Bronchus fibroblast of lung (primary cell): Measurements from ENCODE around the gene OGFR. TPM values are rescaled to one million over a fixed set of nuclear protein-coding genes. Genes with fewer than 3 reads are reported as not detected.

Experiments used
- total RNA-seq: library from RNA; depleted of rRNA; stranded (reverse); fragments of >200 nt; gene quantifications from 2 replicates; pipeline ENCODE4 v1.2.3, GENCODE V29; 2015

OGFR gene, protein sequence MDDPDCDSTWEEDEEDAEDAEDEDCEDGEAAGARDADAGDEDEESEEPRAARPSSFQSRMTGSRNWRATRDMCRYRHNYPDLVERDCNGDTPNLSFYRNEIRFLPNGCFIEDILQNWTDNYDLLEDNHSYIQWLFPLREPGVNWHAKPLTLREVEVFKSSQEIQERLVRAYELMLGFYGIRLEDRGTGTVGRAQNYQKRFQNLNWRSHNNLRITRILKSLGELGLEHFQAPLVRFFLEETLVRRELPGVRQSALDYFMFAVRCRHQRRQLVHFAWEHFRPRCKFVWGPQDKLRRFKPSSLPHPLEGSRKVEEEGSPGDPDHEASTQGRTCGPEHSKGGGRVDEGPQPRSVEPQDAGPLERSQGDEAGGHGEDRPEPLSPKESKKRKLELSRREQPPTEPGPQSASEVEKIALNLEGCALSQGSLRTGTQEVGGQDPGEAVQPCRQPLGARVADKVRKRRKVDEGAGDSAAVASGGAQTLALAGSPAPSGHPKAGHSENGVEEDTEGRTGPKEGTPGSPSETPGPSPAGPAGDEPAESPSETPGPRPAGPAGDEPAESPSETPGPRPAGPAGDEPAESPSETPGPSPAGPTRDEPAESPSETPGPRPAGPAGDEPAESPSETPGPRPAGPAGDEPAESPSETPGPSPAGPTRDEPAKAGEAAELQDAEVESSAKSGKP
- total RNA-seq = 37.8 and 38.9 TPM in 2 replicates

DNA sequence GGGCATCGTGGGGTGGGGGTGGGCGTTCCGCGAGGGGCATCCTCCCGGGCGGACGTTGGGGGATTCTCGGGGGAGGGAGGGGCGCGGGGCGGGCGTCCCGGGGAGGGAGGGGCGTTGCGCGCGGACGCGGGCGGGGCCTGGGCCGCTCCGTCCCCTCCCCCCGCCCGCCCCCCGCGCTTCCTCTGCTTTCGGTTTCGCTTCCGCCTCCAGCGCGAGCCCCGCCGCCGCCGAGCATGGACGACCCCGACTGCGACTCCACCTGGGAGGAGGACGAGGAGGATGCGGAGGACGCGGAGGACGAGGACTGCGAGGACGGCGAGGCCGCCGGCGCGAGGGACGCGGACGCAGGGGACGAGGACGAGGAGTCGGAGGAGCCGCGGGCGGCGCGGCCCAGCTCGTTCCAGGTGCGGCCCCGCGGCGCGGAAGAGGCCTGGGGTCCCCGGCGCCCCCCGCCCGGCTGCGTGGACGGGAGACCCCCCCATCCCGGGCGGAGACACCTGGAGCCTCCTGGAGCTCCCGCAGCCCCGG is at the start of gene OGFR:
Gene OGFR, plus strand, starts transcription at position 209 of the 528 bp plus-strand sequence. Its CDS starts 25 bp downstream, at position 234.

GRCh38 chr20:62816884-62817873 is 12.5 kb downstream of the OGFR start, which contains the start of gene COL9A3:
TSS of gene COL9A3 (plus strand) at chr20:62817050. CDS start at chr20:62817065, 15 bp downstream.

DNA sequence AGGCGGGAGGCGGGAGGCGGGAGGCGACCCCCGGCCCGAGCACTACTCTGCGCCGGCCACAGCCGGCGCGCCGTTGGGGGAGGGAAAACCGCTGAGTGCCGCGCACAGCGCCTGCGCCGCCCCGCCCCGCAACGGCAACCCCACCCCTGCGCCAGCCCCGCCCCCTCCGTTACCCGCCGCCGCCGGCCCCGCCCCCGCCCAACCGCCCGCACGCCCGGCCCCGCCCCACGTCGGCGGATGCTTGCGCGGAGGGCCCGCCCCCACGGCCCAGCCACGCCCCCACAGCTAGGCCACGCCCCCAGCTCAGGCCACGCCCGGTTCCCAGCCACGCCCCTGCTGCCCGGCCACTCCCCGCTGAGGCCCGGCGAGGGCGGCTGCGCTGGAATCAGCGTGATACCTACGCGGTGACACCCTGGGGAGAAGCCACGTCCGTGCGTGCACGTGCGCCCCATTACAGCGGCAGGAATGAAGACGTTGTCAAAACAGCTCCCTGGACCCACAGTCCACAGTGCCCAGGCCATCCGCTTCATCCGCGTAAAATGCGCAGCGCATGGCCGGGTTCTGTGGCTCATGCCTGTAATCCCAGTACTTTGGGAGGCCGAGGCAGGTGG is 57.2 kb downstream of the OGFR start, which contains the start of gene TCFL5:
Gene TCFL5, minus strand, starts transcription at position 97 of the 611 bp plus-strand sequence. CDS start 152 bp downstream, outside the sequence.

Other genes with a start within 250 kb of the OGFR start
- gene SLCO4A1, start 162.3 kb upstream of the OGFR start, total RNA-seq = 0.17 and 0.74 TPM in 2 replicates
- gene NTSR1, start 96.0 kb upstream of the OGFR start, total RNA-seq = 0.17 TPM in 1 of 2 replicates, not detected in the other
- gene MRGBP, start 8.4 kb upstream of the OGFR start, total RNA-seq = 14.0 and 16.3 TPM in 2 replicates
- gene COL9A3, start 12.2 kb downstream of the OGFR start, total RNA-seq = 2.7 and 3.0 TPM in 2 replicates
- gene TCFL5, start 57.0 kb downstream of the OGFR start, total RNA-seq = 6.4 and 7.7 TPM in 2 replicates
- 26.1 and 26.5 TPM in 2 replicates for gene DIDO1, start 121.7 kb downstream of the OGFR start, total RNA-seq
- 16.5 and 17.5 TPM in 2 replicates for gene GID8, start 133.3 kb downstream of the OGFR start, total RNA-seq
- gene SLC17A9, start 147.9 kb downstream of the OGFR start, total RNA-seq = 20.2 and 21.3 TPM in 2 replicates
- not detected in 2 replicates for gene BHLHE23, start 202.1 kb downstream of the OGFR start, total RNA-seq